ENCODE measurements around the gene ABCA2.
A peak's percentile ranks its signal among the peaks of the same experiment; 100 is the strongest.

Gene ABCA2

GRCh38 chr9:137027369-137028262, at the start of gene ABCA2:
ABCA2 (minus strand) TSS chr9:137028237; CDS start chr9:137028140, 97 bp downstream.
- no peak for DNase-seq

- peak; percentile 68 for DNase-seq
These were observed 49.1 kb upstream of the ABCA2 start, which contains the start of gene UAP1L1 for GRCh38 chr9:137077010-137077747. UAP1L1 (plus strand) TSS chr9:137077517; CDS start chr9:137077533, 16 bp downstream.

GRCh38 chr9:137076636-137077009, 48.6 kb upstream of the ABCA2 start:
- no peak for DNase-seq

- DNase-seq = no peak
These were observed 47.3 kb upstream of the ABCA2 start for GRCh38 chr9:137075275-137075775.

- no peak for DNase-seq
These were observed 46.7 kb upstream of the ABCA2 start for GRCh38 chr9:137074657-137075274.

- DNase-seq = no peak
These were observed 46.0 kb upstream of the ABCA2 start for GRCh38 chr9:137073992-137074399.

GRCh38 chr9:137071282-137071681, 43.2 kb upstream of the ABCA2 start:
- DNase-seq = no peak

- DNase-seq = no peak
These were observed 42.9 kb upstream of the ABCA2 start for GRCh38 chr9:137070906-137071275.

GRCh38 chr9:137070201-137070905, 42.3 kb upstream of the ABCA2 start, which contains the start of gene SAPCD2:
SAPCD2 (minus strand) TSS chr9:137070557; CDS start chr9:137070460, 97 bp downstream.
- DNase-seq = peak; percentile 86

- no peak for DNase-seq
These were observed 41.6 kb upstream of the ABCA2 start for GRCh38 chr9:137069508-137070091.

- DNase-seq = no peak
These were observed 40.8 kb upstream of the ABCA2 start for GRCh38 chr9:137068539-137069507.

- DNase-seq = peak; percentile 91
These were observed 40.0 kb upstream of the ABCA2 start for GRCh38 chr9:137067860-137068538.

- no peak for DNase-seq
These were observed 38.2 kb upstream of the ABCA2 start for GRCh38 chr9:137066096-137066861.

GRCh38 chr9:137065336-137065967, 37.4 kb upstream of the ABCA2 start:
- no peak for DNase-seq

- DNase-seq = no peak
These were observed 36.8 kb upstream of the ABCA2 start for GRCh38 chr9:137064880-137065164.

GRCh38 chr9:137064027-137064879, 36.2 kb upstream of the ABCA2 start:
- peak; percentile 64 for DNase-seq

GRCh38 chr9:137063311-137064026, 35.4 kb upstream of the ABCA2 start:
- no peak for DNase-seq

Data from CD4-positive, alpha-beta T cell treated with Interleukin-12 subunit alpha and Interleukin-12 subunit beta, for 1 hour (primary cell).